ENCODE data around the gene FAM222B. TPM values are rescaled to one million over a fixed set of nuclear protein-coding genes. Genes with fewer than 3 reads are reported as not detected.

The FAM222B gene
- total and polyA plus RNA-seq, 9 of the 15 experiments (the other 6 are each of a cell fraction or from before 2014, with no cell fraction given): 4.0 to 34.6 (median 7.5) TPM

DNA sequence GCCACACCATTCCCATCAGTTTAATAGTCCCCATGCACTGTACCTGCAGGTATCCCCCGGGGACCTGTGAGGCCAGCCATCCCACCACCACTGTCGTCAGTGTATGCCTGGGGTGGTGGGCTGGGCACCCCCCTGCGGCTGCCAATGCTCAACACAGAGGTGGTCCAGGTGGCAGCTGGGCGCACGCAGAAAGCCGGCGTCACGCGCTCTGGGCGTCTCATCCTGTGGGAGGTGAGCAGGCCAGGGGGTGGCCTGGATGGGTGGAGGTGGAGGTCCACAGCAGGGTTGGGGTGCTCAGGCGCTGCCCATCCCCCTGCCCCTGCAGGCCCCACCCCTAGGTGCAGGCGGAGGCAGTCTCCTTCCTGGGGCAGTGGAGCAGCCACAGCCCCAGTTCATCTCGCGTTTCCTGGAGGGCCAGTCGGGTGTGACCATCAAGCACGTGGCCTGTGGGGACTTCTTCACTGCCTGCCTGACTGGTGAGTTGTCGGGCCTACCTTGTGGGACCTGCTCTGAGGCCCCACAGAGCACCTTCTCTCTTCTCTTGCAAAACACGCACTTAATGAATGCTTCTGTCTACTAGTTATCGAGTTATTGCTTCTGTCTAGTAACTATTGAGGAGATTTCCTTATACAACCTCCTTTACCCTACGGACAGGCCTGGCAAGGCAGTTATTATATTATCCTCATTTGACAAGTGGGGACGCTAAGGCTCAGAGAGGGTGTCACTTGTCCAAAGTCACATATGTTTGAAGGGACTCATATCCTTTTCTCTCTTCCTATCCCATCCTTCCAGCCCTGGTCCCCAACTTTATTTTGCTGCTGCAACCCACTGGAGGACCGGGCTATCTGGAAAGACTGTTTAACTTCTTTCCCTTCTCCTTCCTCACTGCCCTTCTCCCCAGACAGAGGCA, 104.6 kb downstream of the FAM222B start (continued):
- peak; percentile 60; the same call in 1 of the 2 replicates for TF ChIP-seq MGA (IDR thresholded peaks at IDR 0.05)
- no peak for TF ChIP-seq FUS (optimal IDR thresholded peaks at IDR 0.05; ENCODE audit: low read depth, low read length)

Measured in K562 (cell line).